HCT116 (cell line): ENCODE results near the gene NKTR.

Source experiments
- CBX3 ChIP-seq: IDR thresholded peaks from 2 replicates; pipeline ENCODE4 v1.6.1; 2012; ENCODE audit warnings: low read depth
- EGR1 ChIP-seq: IDR thresholded peaks from 2 replicates; pipeline ENCODE4 v1.6.1; 2012; ENCODE audit warnings: low read depth
- EZH2 ChIP-seq: fragments of 200-600 bp; sonication (generic); IDR thresholded peaks from 2 replicates; pipeline ENCODE4 v1.6.1; 2017; ENCODE audit warnings: antibody characterized with exemption, mixed run types
- EZH2phosphoT487 ChIP-seq: fragments of 200-600 bp; IDR thresholded peaks from 2 replicates; pipeline ENCODE4 v1.6.1; 2018; ENCODE audit warnings: antibody characterized with exemption, borderline replicate concordance
- JUND ChIP-seq: IDR thresholded peaks from 2 replicates; pipeline ENCODE4 v1.6.1; 2012
- MAX ChIP-seq: IDR thresholded peaks from 2 replicates; pipeline ENCODE4 v1.6.1; 2012
- POLR2A ChIP-seq: IDR thresholded peaks from 2 replicates; pipeline ENCODE4 v1.7.0; 2011; ENCODE audit warnings: borderline replicate concordance; ENCODE audit not compliant: insufficient read depth, insufficient read length; ENCODE audit errors: extremely low read depth
- POLR2AphosphoS5 ChIP-seq: IDR thresholded peaks from 2 replicates; pipeline ENCODE4 v1.6.1; 2011; ENCODE audit warnings: mild to moderate bottlenecking, low read depth, low read length, moderate library complexity
- SIN3A ChIP-seq: IDR thresholded peaks from 2 replicates; pipeline ENCODE4 v1.6.1; 2012; ENCODE audit warnings: low read depth
- SRF ChIP-seq: IDR thresholded peaks from 2 replicates; pipeline ENCODE4 v1.6.1; 2012; ENCODE audit warnings: low read depth
- ZNF274 ChIP-seq: fragments of 200-500 bp; sonication (Bioruptor generic); IDR thresholded peaks from 2 replicates; pipeline ENCODE4 v1.6.1; 2014; ENCODE audit warnings: mild to moderate bottlenecking, low read depth, low read length, inconsistent platforms
- TF ChIP-seq, protein P1 (sequence below), 3 experiments: fragments of 200-600 bp in 1 of 3; sonication (generic) in 1 of 3; IDR thresholded peaks in 2 of 3; conservative IDR thresholded peaks in 1 of 3; 2 replicates each; pipeline ENCODE4 v1.5.1; 2012 to 2017; ENCODE audit warnings: low read depth in 2 of 3, low read length in 2 of 3, antibody characterized with exemption in 1 of 3, borderline replicate concordance in 1 of 3, control low read depth in 1 of 3, mild to moderate bottlenecking in 1 of 3, mixed read lengths in 1 of 3, mixed run types in 1 of 3, moderate library complexity in 1 of 3; ENCODE audit not compliant: insufficient read depth in 1 of 3
- TF ChIP-seq, protein P2 (sequence below): IDR thresholded peaks from 2 replicates; pipeline ENCODE4 v1.6.1; 2012

DNA sequence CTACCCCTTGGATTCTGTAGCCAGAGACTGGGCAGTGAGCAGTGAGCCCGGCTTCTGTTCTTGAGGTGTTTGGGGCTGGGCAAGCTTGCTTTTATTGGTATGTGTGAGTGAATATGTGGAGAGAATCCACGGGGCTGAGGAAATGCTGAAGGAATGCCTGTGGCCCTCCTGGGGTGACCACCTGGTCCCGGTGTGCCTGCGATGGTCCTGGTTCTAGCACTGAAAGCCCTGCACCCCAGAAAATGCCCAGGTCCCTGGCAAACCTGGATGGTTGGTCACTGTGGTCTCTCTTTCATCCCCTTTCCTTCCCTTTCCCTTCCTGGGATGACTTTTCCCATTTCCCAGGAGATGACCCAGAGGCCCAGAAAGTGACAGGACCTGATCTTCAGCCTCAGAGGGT lies 57.2 kb downstream of the NKTR start:
- TF ChIP-seq, protein P1, sequence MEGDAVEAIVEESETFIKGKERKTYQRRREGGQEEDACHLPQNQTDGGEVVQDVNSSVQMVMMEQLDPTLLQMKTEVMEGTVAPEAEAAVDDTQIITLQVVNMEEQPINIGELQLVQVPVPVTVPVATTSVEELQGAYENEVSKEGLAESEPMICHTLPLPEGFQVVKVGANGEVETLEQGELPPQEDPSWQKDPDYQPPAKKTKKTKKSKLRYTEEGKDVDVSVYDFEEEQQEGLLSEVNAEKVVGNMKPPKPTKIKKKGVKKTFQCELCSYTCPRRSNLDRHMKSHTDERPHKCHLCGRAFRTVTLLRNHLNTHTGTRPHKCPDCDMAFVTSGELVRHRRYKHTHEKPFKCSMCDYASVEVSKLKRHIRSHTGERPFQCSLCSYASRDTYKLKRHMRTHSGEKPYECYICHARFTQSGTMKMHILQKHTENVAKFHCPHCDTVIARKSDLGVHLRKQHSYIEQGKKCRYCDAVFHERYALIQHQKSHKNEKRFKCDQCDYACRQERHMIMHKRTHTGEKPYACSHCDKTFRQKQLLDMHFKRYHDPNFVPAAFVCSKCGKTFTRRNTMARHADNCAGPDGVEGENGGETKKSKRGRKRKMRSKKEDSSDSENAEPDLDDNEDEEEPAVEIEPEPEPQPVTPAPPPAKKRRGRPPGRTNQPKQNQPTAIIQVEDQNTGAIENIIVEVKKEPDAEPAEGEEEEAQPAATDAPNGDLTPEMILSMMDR (IDR thresholded peaks at IDR 0.05 in 2 of 3, conservative IDR thresholded peaks at IDR 0.05 in 1 of 3; ENCODE audit: borderline replicate concordance in 1 of 3, insufficient read depth in 1 of 3, low read depth in 2 of 3, low read length in 2 of 3), result no peak
- TF ChIP-seq POLR2A, result no peak
- TF ChIP-seq EZH2, result no peak
- no peak for TF ChIP-seq MAX
- no peak for TF ChIP-seq ZNF274
- TF ChIP-seq, protein P2, sequence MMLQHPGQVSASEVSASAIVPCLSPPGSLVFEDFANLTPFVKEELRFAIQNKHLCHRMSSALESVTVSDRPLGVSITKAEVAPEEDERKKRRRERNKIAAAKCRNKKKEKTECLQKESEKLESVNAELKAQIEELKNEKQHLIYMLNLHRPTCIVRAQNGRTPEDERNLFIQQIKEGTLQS, result no peak
- no peak for TF ChIP-seq POLR2AphosphoS5
- TF ChIP-seq JUND, result no peak
- TF ChIP-seq EGR1, result no peak
- TF ChIP-seq SIN3A, result no peak
- no peak for TF ChIP-seq SRF
- no peak for TF ChIP-seq EZH2phosphoT487
- TF ChIP-seq CBX3, result no peak
